Liver (tissue), 9 donors: ENCODE measurements around the gene NADSYN1. TPM values are rescaled to one million over a fixed set of nuclear protein-coding genes. Genes with fewer than 3 reads are reported as not detected.

ENCODE experiments used
- DNase-seq: peaks from one replicate; pipeline ENCODE4 v3.0.0-alpha.2; 2017; ENCODE audit warnings: low spot score
- H3K27ac ChIP-seq, 2 donors: one replicate each; pipeline ENCODE4 v1.7.0; 2013; ENCODE audit warnings: inconsistent platforms in 2 of 2, low read length in 2 of 2, control low read depth in 1 of 2, low read depth in 1 of 2, mild to moderate bottlenecking in 1 of 2
- H3K27me3 ChIP-seq, 4 donors: one replicate each; pipeline versions ENCODE4 v1.6.1 to v1.7.0; 2013; ENCODE audit warnings: low read length in 3 of 4, inconsistent platforms in 1 of 4, mild to moderate bottlenecking in 1 of 4, moderate library complexity in 1 of 4; ENCODE audit not compliant: control insufficient read depth in 4 of 4, insufficient read depth in 4 of 4
- H3K36me3 ChIP-seq, 4 donors: one replicate each; pipeline versions ENCODE4 v1.6.1 to v1.7.0; 2013; ENCODE audit warnings: low read length in 3 of 4, mild to moderate bottlenecking in 3 of 4, low read depth in 1 of 4, moderate library complexity in 1 of 4; ENCODE audit not compliant: control insufficient read depth in 4 of 4, insufficient read depth in 3 of 4
- H3K4me1 ChIP-seq, 4 donors: one replicate each; pipeline versions ENCODE4 v1.6.1 to v1.7.0; 2013; ENCODE audit warnings: low read length in 3 of 4, mild to moderate bottlenecking in 3 of 4, moderate library complexity in 1 of 4; ENCODE audit not compliant: control insufficient read depth in 4 of 4, insufficient read depth in 4 of 4
- H3K4me3 ChIP-seq, 3 donors: one replicate each; pipeline versions ENCODE4 v1.6.1 to v1.7.0; 2013; ENCODE audit warnings: low read length in 3 of 3, control low read depth in 1 of 3, low read depth in 1 of 3, mild to moderate bottlenecking in 1 of 3
- H3K9ac ChIP-seq, 2 donors: one replicate each; pipeline ENCODE4 v1.7.0; 2013; ENCODE audit warnings: low read length in 2 of 2, mild to moderate bottlenecking in 2 of 2, moderate library complexity in 2 of 2, control low read depth in 1 of 2, low read depth in 1 of 2
- H3K9me3 ChIP-seq, 4 donors: one replicate each; pipeline versions ENCODE4 v1.6.1 to v1.7.0; 2013; ENCODE audit warnings: low read length in 3 of 4; ENCODE audit not compliant: control insufficient read depth in 4 of 4
- ATF3 ChIP-seq: IDR thresholded peaks from 2 replicates; pipeline ENCODE4 v1.6.1; 2016; ENCODE audit warnings: antibody characterized with exemption
- CTCF ChIP-seq: fragments of 150-350 bp; IDR thresholded peaks from 2 replicates; pipeline ENCODE4 v1.5.1; 2017; ENCODE audit warnings: improper control_type of control experiment, low read depth, low read length; ENCODE audit not compliant: missing input control
- FOXA2 ChIP-seq: IDR thresholded peaks from 2 replicates; pipeline ENCODE4 v1.6.1; 2016; ENCODE audit warnings: antibody characterized with exemption
- GABPA ChIP-seq, 2 donors: IDR thresholded peaks in 1 of 2; conservative IDR thresholded peaks in 1 of 2; 2 replicates each; pipeline ENCODE4 v1.6.1; 2016; ENCODE audit warnings: antibody characterized with exemption in 2 of 2, mild to moderate bottlenecking in 1 of 2, moderate library complexity in 1 of 2
- HNF4A ChIP-seq, 2 donors: conservative IDR thresholded peaks; 2 replicates each; pipeline ENCODE4 v1.6.1; 2016; ENCODE audit warnings: antibody characterized with exemption in 2 of 2, mild to moderate bottlenecking in 2 of 2
- HNF4G ChIP-seq: IDR thresholded peaks from 2 replicates; pipeline ENCODE4 v1.6.1; 2016; ENCODE audit warnings: antibody characterized with exemption
- JUND ChIP-seq, 2 donors: IDR thresholded peaks; 2 replicates each; pipeline ENCODE4 v1.6.1; 2016; ENCODE audit warnings: antibody characterized with exemption in 2 of 2
- MAX ChIP-seq: IDR thresholded peaks from 2 replicates; pipeline ENCODE4 v1.6.1; 2016; ENCODE audit warnings: antibody characterized with exemption
- NR2F2 ChIP-seq: IDR thresholded peaks from 2 replicates; pipeline ENCODE4 v1.6.1; 2016; ENCODE audit warnings: antibody characterized with exemption
- RAD21 ChIP-seq, 2 donors: IDR thresholded peaks; 2 replicates each; pipeline ENCODE4 v1.6.1; 2016; ENCODE audit warnings: antibody characterized with exemption in 2 of 2, mild to moderate bottlenecking in 2 of 2
- REST ChIP-seq: IDR thresholded peaks from 2 replicates; pipeline ENCODE4 v1.6.1; 2016; ENCODE audit warnings: antibody characterized with exemption, mild to moderate bottlenecking
- RXRA ChIP-seq, 2 donors: IDR thresholded peaks; 2 replicates each; pipeline ENCODE4 v1.6.1; 2017 to 2018; ENCODE audit warnings: antibody characterized with exemption in 2 of 2, mild to moderate bottlenecking in 1 of 2
- SP1 ChIP-seq: IDR thresholded peaks from 2 replicates; pipeline ENCODE4 v1.6.1; 2018; ENCODE audit warnings: antibody characterized with exemption, mild to moderate bottlenecking
- TAF1 ChIP-seq: conservative IDR thresholded peaks from 2 replicates; pipeline ENCODE4 v1.6.1; 2016; ENCODE audit warnings: antibody characterized with exemption, mild to moderate bottlenecking
- YY1 ChIP-seq: IDR thresholded peaks from 2 replicates; pipeline ENCODE4 v1.6.1; 2016; ENCODE audit warnings: antibody characterized with exemption, mild to moderate bottlenecking
- ZBTB33 ChIP-seq: IDR thresholded peaks from 2 replicates; pipeline ENCODE4 v1.6.1; 2016; ENCODE audit warnings: antibody characterized with exemption
- WGBS: extraction: QIAGEN DNeasy Blood & Tissue Kit; methylation state at CpG from one replicate; pipeline ENCODE4 v1.1.7; 2013; 5-methylcytosine and 5-hydroxymethylcytosine counted together
- polyA plus RNA-seq, 2 donors: library from polyadenylated mRNA; stranded (reverse) in 1 of 2; unstranded in 1 of 2; fragments of 200-250 nt in 1 of 2; fragments of >200 nt in 1 of 2; fragmentation: Nextera tagmentation in 1 of 2; extraction: Ambion mirVana in 1 of 2; gene quantifications; one replicate each; pipeline versions ENCODE4 v1.2.1 to v1.2.3, GENCODE V29; 2013 to 2015
- total RNA-seq, 2 donors: library from RNA; depleted of rRNA; stranded (reverse); fragments of >200 nt; gene quantifications; one replicate each; pipeline ENCODE4 v1.2.3, GENCODE V29; 2014
- donor health status: healthy.
- donor health status: healthy.
- donor health status: healthy.
- donor health status: healthy.
- donor health status: healthy.

NADSYN1 gene
- total and polyA plus RNA-seq, 4 donors = 16.6 to 33.6 (median 22.2) TPM

GRCh38 chr11:71483692-71484091, 30.7 kb downstream of the NADSYN1 start:
- WGBS = 97% methylated on average over 6 of the region's 6 CpGs
- Histone ChIP-seq H3K4me3 (no peak overlapping the region), H3K9ac (no peak overlapping the region), H3K36me3 (peaks cover 11 to 74% (median 46%) of the 10 kb centered on the region in 4 donors), H3K4me1 (no peaks in the 10 kb centered on the region), H3K27ac (no peak overlapping the region), H3K27me3 (no peaks in the 10 kb centered on the region), H3K9me3 (no peaks in the 10 kb centered on the region)
- no peak for TF ChIP-seq YY1
- TF ChIP-seq NR2F2 = no peak
- no peak for TF ChIP-seq JUND (IDR thresholded peaks at IDR 0.05)
- TF ChIP-seq GABPA (IDR thresholded peaks at IDR 0.05 in 1 of 2, conservative IDR thresholded peaks at IDR 0.05 in 1 of 2) = no peak
- TF ChIP-seq HNF4A (conservative IDR thresholded peaks at IDR 0.05) = no peak
- no peak for TF ChIP-seq CTCF
- no peak for TF ChIP-seq HNF4G
- TF ChIP-seq MAX = no peak
- TF ChIP-seq TAF1 = no peak
- TF ChIP-seq REST = no peak
- no peak for DNase-seq

GRCh38 chr11:71484248-71485062, 31.5 kb downstream of the NADSYN1 start:
- no peak for DNase-seq

More at GRCh38 chr11:71484248-71485062, 31.5 kb downstream of the NADSYN1 start:
- Histone ChIP-seq H3K4me1 (no peaks in the 10 kb centered on the region), H3K9me3 (no peaks in the 10 kb centered on the region), H3K27me3 (no peaks in the 10 kb centered on the region), H3K4me3 (no peak overlapping the region), H3K9ac (no peak overlapping the region), H3K27ac (no peak overlapping the region), H3K36me3 (peaks cover 11 to 69% (median 45%) of the 10 kb centered on the region in 4 donors)
- WGBS = 97% methylated on average over 23 of the region's 23 CpGs
- TF ChIP-seq YY1 (no peak), ATF3 (no peak), JUND (IDR thresholded peaks at IDR 0.05) (no peak), NR2F2 (no peak), MAX (no peak), HNF4A (conservative IDR thresholded peaks at IDR 0.05) (no peak), FOXA2 (no peak), ZBTB33 (no peak), RAD21 (IDR thresholded peaks at IDR 0.05) (no peak), GABPA (IDR thresholded peaks at IDR 0.05 in 1 of 2, conservative IDR thresholded peaks at IDR 0.05 in 1 of 2) (no peak), HNF4G (no peak), SP1 (no peak), RXRA (IDR thresholded peaks at IDR 0.05) (no peak), CTCF (no peak)
